HCT116 (cell line): Measurements from ENCODE around the gene GSC2.

Source experiments
- EZH2 ChIP-seq: fragments of 200-600 bp; sonication (generic); IDR thresholded peaks from 2 replicates; pipeline ENCODE4 v1.6.1; 2017; ENCODE audit warnings: antibody characterized with exemption, mixed run types
- SIN3A ChIP-seq: IDR thresholded peaks from 2 replicates; pipeline ENCODE4 v1.6.1; 2012; ENCODE audit warnings: low read depth
- ZFX ChIP-seq: fragments of 450-650 bp; IDR thresholded peaks from 2 replicates; pipeline ENCODE4 v1.6.1; 2017
- TF ChIP-seq, protein P1 (sequence below), 3 experiments: fragments of 200-600 bp in 1 of 3; sonication (generic) in 1 of 3; IDR thresholded peaks in 2 of 3; conservative IDR thresholded peaks in 1 of 3; 2 replicates each; pipeline ENCODE4 v1.5.1; 2012 to 2017; ENCODE audit warnings: low read depth in 2 of 3, low read length in 2 of 3, antibody characterized with exemption in 1 of 3, borderline replicate concordance in 1 of 3, control low read depth in 1 of 3, mild to moderate bottlenecking in 1 of 3, mixed read lengths in 1 of 3, mixed run types in 1 of 3, moderate library complexity in 1 of 3; ENCODE audit not compliant: insufficient read depth in 1 of 3

DNA sequence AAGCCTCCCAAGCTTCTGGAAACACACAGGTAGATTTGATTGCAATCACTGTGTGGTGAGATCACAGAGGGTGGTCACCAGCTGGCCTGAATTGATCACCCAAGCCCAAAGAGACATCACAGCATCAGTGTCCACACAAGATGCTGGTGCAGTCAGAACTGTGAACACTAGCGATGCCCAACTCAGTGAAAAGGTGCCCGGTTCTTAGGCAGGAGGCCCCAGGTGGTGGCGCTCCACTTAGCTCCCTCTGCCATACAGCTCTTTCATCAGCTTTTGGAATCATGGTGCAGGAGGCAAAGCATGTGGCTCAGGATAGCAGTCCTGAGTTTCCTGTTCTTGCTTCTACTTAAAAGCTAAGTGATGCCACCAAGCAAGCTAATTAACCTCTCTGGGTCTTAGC, 39.0 kb downstream of the GSC2 start:
- TF ChIP-seq EZH2 (no peak), ZFX (no peak), SIN3A (no peak)
- TF ChIP-seq, protein P1, sequence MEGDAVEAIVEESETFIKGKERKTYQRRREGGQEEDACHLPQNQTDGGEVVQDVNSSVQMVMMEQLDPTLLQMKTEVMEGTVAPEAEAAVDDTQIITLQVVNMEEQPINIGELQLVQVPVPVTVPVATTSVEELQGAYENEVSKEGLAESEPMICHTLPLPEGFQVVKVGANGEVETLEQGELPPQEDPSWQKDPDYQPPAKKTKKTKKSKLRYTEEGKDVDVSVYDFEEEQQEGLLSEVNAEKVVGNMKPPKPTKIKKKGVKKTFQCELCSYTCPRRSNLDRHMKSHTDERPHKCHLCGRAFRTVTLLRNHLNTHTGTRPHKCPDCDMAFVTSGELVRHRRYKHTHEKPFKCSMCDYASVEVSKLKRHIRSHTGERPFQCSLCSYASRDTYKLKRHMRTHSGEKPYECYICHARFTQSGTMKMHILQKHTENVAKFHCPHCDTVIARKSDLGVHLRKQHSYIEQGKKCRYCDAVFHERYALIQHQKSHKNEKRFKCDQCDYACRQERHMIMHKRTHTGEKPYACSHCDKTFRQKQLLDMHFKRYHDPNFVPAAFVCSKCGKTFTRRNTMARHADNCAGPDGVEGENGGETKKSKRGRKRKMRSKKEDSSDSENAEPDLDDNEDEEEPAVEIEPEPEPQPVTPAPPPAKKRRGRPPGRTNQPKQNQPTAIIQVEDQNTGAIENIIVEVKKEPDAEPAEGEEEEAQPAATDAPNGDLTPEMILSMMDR (IDR thresholded peaks at IDR 0.05 in 2 of 3, conservative IDR thresholded peaks at IDR 0.05 in 1 of 3; ENCODE audit: borderline replicate concordance in 1 of 3, insufficient read depth in 1 of 3, low read depth in 2 of 3, low read length in 2 of 3), result 0 out of 6 replicates have a peak, but pooled peaks of 1 of the 3 experiments have one; percentile 14
